Esophagus muscularis mucosa (tissue), 4 donors: ENCODE results near the gene CTRL. TPM values are rescaled to one million over a fixed set of nuclear protein-coding genes. Genes with fewer than 3 reads are reported as not detected.
A peak's percentile ranks its signal among the peaks of the same experiment; 100 is the strongest.
"Not testable (repeated sequence)": the region's sequence is repeated elsewhere in the genome, so short reads cannot be mapped to it uniquely, and the experiment has no call there.

Experiments used
- DNase-seq: peaks from one replicate; pipeline ENCODE4 v3.0.0-alpha.2; 2017; ENCODE audit errors: extremely low spot score
- H3K27ac ChIP-seq, 4 donors: fragments of 200-600 bp; sonication (generic); replicated peaks in 1 of 4; 1 replicate in 3 of 4; 2 replicates in 1 of 4; pipeline ENCODE4 v1.5.1; 2016 to 2019; ENCODE audit warnings: mild to moderate bottlenecking in 1 of 4
- H3K27me3 ChIP-seq, 4 donors: fragments of 200-600 bp; sonication (generic); one replicate each; pipeline versions ENCODE4 v1.5.1 to v1.6.0; 2016 to 2019
- H3K36me3 ChIP-seq, 4 donors: fragments of 200-600 bp; sonication (generic); one replicate each; pipeline ENCODE4 v1.5.1; 2016 to 2019
- H3K4me1 ChIP-seq, 4 donors: fragments of 200-600 bp; sonication (generic); one replicate each; pipeline ENCODE4 v1.5.1; 2016 to 2019
- H3K4me3 ChIP-seq, 4 donors: fragments of 200-600 bp; sonication (generic); 1 replicate in 2 of 4; 2 replicates in 2 of 4; pipeline ENCODE4 v1.5.1; 2016 to 2019; ENCODE audit warnings: mild to moderate bottlenecking in 4 of 4, moderate library complexity in 1 of 4
- H3K9me3 ChIP-seq, 4 donors: fragments of 200-600 bp; sonication (generic); 1 replicate in 3 of 4; 2 replicates in 1 of 4; pipeline ENCODE4 v1.5.1; 2016 to 2019
- EP300 ChIP-seq: sonication (generic); formaldehyde crosslinking; IDR thresholded peaks from one replicate; pipeline ENCODE4 v1.6.1; 2017; ENCODE audit warnings: antibody characterized with exemption
- POLR2A ChIP-seq: fragments of 450-650 bp; IDR thresholded peaks from one replicate; pipeline ENCODE4 v1.6.1; 2017; ENCODE audit warnings: antibody characterized with exemption, moderate library complexity, mild to moderate bottlenecking, low read depth
- POLR2AphosphoS5 ChIP-seq, 2 donors: sonication (generic); formaldehyde crosslinking; IDR thresholded peaks; one replicate each; pipeline ENCODE4 v1.6.1; 2017; ENCODE audit warnings: antibody characterized with exemption in 2 of 2
- WGBS: methylation state at CpG from one replicate; pipeline ENCODE4 v1.1.5; 2018; 5-methylcytosine and 5-hydroxymethylcytosine counted together
- intact Hi-C: fragments of 100-400 bp; cut with DNase I; formaldehyde crosslinking; loops from one replicate; pipeline ENCODE4 v1.15.1; 2023
- total RNA-seq, 4 donors: library from RNA; depleted of rRNA; stranded (reverse); fragments of >200 nt; gene quantifications; one replicate each; pipeline versions ENCODE4 v1.1.0 to v1.2.1, GENCODE V29; 2016
- TF ChIP-seq, protein P1 (sequence below), 3 experiments: fragments of 200-600 bp in 2 of 3; fragments of 450-650 bp in 1 of 3; sonication (generic) in 2 of 3; IDR thresholded peaks; one replicate each; pipeline ENCODE4 v1.5.1; 2017 to 2019; ENCODE audit warnings: antibody characterized with exemption in 3 of 3, mild to moderate bottlenecking in 2 of 3, moderate library complexity in 1 of 3

The CTRL gene
- total RNA-seq, 4 donors from 2014 or later, result 0.80 to 1.1 (median 0.99) TPM; not detected in 1

DNA sequence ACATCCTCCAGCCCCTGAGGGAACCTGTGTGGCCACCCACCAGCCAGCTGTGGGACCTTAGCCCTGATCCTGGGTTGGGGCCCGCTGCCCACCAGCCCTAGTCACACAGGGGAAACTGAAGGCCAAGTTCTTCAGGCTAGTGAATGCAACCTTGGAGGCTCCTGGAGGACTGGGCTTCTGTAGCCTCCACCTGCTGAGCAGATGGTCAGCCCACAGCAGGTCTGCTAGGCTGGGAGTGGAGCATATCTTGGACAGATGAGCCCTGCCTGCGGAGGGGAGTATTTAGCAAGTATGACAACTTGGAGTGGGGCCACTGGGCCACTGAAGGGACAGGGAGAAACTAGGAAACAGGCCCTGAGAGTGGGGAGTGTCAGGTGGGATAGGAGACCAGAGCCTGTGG, 44.5 kb upstream of the CTRL start:
- 100% methylated on average over 1 of the region's 2 CpGs for WGBS
- Histone ChIP-seq H3K4me3 (no peak overlapping the region), H3K36me3 (no peaks in the 10 kb centered on the region), H3K9me3 (no peaks in the 10 kb centered on the region), H3K27ac (no peak overlapping the region), H3K4me1 (peaks cover 0 to 5% (median 0%) of the 10 kb centered on the region in 4 donors), H3K27me3 (peaks cover 0 to 19% (median 4%) of the 10 kb centered on the region in 4 donors)
- TF ChIP-seq POLR2AphosphoS5 (IDR thresholded peaks at IDR 0.05) (no peak), EP300 (no peak), POLR2A (no peak)
- TF ChIP-seq, protein P1, sequence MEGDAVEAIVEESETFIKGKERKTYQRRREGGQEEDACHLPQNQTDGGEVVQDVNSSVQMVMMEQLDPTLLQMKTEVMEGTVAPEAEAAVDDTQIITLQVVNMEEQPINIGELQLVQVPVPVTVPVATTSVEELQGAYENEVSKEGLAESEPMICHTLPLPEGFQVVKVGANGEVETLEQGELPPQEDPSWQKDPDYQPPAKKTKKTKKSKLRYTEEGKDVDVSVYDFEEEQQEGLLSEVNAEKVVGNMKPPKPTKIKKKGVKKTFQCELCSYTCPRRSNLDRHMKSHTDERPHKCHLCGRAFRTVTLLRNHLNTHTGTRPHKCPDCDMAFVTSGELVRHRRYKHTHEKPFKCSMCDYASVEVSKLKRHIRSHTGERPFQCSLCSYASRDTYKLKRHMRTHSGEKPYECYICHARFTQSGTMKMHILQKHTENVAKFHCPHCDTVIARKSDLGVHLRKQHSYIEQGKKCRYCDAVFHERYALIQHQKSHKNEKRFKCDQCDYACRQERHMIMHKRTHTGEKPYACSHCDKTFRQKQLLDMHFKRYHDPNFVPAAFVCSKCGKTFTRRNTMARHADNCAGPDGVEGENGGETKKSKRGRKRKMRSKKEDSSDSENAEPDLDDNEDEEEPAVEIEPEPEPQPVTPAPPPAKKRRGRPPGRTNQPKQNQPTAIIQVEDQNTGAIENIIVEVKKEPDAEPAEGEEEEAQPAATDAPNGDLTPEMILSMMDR (IDR thresholded peaks at IDR 0.05), result no peak
- intact Hi-C loops, result no loop called here
- no peak for DNase-seq

DNA sequence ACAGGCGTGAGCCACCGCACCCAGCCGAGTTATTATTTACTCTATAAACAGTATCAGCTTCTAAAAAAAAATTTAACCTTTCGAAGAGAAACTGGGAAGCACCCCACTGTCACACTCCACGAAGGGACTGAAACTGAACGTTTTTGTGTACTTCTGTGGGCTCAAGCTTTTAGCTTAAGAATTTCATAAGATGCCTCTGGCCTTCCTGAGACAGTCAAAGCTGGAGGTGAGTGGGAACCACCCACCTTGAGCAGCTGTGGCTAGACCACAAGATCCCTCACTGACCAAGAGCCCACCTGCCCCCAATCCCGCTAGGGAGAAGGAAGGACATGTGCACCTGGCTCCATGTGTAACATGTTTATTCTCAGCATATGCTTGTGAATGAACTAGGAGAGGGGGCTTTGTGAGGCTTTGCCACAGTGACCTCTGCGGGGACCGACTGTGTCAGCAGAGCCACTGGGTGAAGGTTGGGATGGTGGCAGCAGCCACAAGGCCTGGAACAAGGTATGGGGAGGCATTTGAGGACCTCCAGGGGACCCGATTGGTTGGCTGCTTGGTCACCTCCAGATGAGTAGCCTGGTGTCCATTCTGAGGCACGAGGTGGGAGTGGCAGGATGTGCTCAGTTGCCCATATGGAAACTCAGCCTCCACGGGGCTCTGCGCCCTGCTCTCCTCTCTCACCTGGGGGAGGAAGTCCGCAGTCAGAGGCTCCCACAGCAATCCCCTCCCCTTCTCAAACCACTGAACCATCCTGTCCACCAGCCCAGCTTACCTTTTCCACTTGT, 43.9 kb upstream of the CTRL start:
- Histone ChIP-seq H3K4me1 (peaks cover 0 to 5% (median 0%) of the 10 kb centered on the region in 4 donors), H3K27ac (no peak overlapping the region), H3K36me3 (no peaks in the 10 kb centered on the region), H3K4me3 (no peak overlapping the region), H3K27me3 (peaks cover 0 to 14% (median 3%) of the 10 kb centered on the region in 4 donors), H3K9me3 (no peaks in the 10 kb centered on the region)
- WGBS, result 88% methylated on average over 12 of the region's 14 CpGs
- TF ChIP-seq EP300, result no peak
- TF ChIP-seq, protein P1 (IDR thresholded peaks at IDR 0.05), result no peak
- TF ChIP-seq POLR2AphosphoS5 (IDR thresholded peaks at IDR 0.05), result no peak
- no peak for TF ChIP-seq POLR2A
- no peak for DNase-seq
- intact Hi-C loops, result no loop called here

DNA sequence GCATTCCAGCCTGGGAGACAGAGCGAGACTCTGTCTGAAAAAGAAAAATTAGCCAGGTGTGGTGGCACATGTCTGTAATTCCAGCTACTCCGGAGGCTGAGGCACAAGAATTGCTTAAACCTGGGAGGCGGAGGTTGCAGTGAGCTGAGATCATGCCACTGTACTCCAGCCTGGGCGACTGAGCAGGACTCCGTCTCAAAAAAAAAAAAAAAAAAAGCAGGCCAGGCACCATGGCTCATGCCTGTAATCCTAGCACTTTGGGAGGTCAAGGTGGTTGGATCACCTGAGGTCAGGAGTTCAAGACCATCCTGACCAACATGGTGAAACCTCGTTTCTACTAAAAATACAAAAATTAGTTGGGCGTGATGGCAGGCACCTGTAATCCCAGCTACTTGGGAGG, 40.6 kb upstream of the CTRL start:
- H3K9me3 ChIP-seq, H3K4me3 ChIP-seq, H3K36me3 ChIP-seq, intact Hi-C loops, DNase-seq, H3K27ac ChIP-seq, H3K27me3 ChIP-seq: not testable (repeated sequence)
- 93% methylated on average over 7 of the region's 7 CpGs for WGBS
- peaks cover 0 to 17% (median 12%) of the 10 kb centered on the region in 4 donors for H3K4me1 ChIP-seq

DNA sequence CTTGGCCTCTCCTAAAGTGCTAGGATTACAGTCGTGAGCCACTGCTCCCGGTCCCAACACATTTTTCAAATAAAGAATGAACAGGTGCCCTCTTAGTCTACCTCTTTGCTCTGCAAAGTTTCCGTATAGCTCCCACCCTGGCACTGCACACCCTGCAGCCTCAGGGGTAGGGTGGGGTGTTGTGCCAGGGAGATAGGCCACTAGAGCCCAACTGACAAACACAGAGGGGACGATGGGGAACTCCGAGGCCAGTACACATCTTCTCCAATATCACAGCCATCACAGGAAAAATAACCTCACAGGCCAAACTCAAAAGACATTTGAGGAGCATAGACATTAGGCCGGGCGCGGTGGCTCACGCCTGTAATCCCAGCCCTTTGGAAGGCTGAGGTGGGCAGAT, 39.4 kb upstream of the CTRL start:
- intact Hi-C loops, result no loop called here
- DNase-seq, result no peak
- no peaks in the 10 kb centered on the region for H3K27me3 ChIP-seq
- H3K4me3 ChIP-seq, result no peak overlapping the region
- H3K4me1 ChIP-seq, result peaks cover 10 to 29% (median 24%) of the 10 kb centered on the region in 4 donors
- 94% methylated on average over 9 of the region's 9 CpGs for WGBS
- H3K36me3 ChIP-seq, result no peaks in the 10 kb centered on the region
- H3K9me3 ChIP-seq, result no peaks in the 10 kb centered on the region
- no peak overlapping the region for H3K27ac ChIP-seq
- TF ChIP-seq POLR2A (no peak), POLR2AphosphoS5 (IDR thresholded peaks at IDR 0.05) (no peak), EP300 (no peak)
- TF ChIP-seq, protein P1 (IDR thresholded peaks at IDR 0.05), result no peak

DNA sequence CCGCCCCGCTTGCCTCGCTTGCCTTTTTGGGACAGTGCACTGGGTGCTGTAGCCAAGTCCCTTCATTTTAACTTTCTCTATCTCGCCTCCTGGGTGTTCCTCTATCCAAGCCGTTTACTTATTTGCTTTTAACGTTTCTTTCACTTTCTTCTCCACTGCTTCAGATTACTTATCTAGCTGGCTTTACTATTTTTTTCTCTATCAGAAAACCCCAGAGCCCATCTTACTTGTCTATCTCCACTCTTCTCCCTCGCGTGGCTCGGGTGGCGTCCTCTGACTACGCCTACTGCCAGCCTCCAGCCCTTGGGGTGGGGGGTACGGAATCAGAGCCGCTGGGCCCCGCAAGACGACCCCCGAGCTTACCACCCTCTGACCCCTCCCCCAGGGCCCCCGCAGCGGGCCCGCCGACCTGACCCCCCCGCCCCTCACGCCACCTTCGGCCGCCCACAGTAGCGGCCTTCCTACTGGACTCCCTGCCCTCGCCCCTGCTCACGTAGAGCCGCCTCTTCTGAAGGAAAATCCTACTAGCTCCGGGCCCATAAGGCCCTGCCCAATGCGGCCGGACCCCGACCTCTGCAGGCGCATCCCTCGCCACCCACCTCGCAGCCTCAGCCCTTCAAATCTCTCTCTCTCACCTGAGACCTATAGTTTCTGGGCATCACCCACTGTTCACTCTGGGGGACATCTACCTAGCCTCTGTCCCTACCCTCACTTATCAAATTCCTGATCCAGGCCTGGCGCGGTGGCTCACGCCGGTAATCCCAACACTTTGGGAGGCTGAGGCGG, 37.8 kb upstream of the CTRL start:
- H3K9me3 ChIP-seq, result no peaks in the 10 kb centered on the region
- WGBS, result 50% methylated on average over 40 of the region's 40 CpGs
- DNase-seq, result no peak
- TF ChIP-seq POLR2A, result no peak
- TF ChIP-seq, protein P1 (IDR thresholded peaks at IDR 0.05), result no peak
- TF ChIP-seq EP300, result no peak
- peak overlapping the region; percentile 88 to 95 (median 92) for H3K4me3 ChIP-seq
- H3K4me1 ChIP-seq, result peaks cover 27 to 46% (median 41%) of the 10 kb centered on the region in 4 donors
- H3K27ac ChIP-seq, result peak overlapping the region; percentile 96 to 100 (median 98)
- H3K36me3 ChIP-seq, result no peaks in the 10 kb centered on the region
- no peaks in the 10 kb centered on the region for H3K27me3 ChIP-seq
- intact Hi-C loops, result no loop called here
